Neural progenitor cell (in vitro differentiated cells): ENCODE data around the gene C14orf93.

ENCODE experiments used
- EZH2 ChIP-seq: fragments of 200-600 bp; sonication (generic); IDR thresholded peaks from 2 replicates; pipeline ENCODE4 v1.6.1; 2017; ENCODE audit warnings: antibody characterized with exemption, mild to moderate bottlenecking, moderate library complexity
- EZH2phosphoT487 ChIP-seq: fragments of 200-600 bp; sonication (generic); IDR thresholded peaks from 2 replicates; pipeline ENCODE4 v1.6.1; 2017; ENCODE audit warnings: antibody characterized with exemption
- TF ChIP-seq, protein P1 (sequence below): fragments of 200-600 bp; sonication (generic); IDR thresholded peaks from 2 replicates; pipeline ENCODE4 v1.5.1; 2017; ENCODE audit warnings: antibody characterized with exemption, mild to moderate bottlenecking

DNA sequence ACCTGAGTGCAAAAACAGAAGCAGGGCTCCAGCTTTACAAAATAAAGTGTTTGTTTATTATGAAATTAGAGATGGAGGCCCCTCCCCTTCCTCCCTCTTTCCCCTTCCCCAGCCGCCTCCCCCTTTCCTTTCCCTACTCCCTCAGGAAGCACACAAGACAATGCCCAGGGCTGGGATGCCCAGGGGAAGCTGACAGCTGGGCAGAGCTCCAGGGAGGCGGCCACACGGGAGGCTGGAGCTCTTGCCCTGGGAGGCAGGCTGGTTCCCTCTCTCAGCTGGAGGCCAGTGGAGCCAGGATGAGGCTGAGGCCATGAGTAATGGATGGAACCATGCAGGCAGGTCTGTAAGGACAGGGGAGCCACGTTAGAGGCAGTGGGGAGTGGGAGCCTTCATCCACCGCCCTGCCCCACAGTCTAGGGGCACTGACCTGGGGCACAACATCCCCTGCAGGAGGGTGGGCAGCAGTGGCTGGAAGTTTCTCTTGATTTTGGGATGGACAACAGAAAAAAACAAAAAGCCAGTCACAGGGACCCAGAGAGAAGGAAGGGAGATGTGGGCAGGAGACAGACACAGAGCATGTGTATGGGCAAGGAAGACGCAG is 37.2 kb upstream of the C14orf93 start:
- TF ChIP-seq, protein P1, sequence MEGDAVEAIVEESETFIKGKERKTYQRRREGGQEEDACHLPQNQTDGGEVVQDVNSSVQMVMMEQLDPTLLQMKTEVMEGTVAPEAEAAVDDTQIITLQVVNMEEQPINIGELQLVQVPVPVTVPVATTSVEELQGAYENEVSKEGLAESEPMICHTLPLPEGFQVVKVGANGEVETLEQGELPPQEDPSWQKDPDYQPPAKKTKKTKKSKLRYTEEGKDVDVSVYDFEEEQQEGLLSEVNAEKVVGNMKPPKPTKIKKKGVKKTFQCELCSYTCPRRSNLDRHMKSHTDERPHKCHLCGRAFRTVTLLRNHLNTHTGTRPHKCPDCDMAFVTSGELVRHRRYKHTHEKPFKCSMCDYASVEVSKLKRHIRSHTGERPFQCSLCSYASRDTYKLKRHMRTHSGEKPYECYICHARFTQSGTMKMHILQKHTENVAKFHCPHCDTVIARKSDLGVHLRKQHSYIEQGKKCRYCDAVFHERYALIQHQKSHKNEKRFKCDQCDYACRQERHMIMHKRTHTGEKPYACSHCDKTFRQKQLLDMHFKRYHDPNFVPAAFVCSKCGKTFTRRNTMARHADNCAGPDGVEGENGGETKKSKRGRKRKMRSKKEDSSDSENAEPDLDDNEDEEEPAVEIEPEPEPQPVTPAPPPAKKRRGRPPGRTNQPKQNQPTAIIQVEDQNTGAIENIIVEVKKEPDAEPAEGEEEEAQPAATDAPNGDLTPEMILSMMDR: no peak
- TF ChIP-seq EZH2 (no peak), EZH2phosphoT487 (no peak)
